ENCODE results near the gene PSMB3.

DNA sequence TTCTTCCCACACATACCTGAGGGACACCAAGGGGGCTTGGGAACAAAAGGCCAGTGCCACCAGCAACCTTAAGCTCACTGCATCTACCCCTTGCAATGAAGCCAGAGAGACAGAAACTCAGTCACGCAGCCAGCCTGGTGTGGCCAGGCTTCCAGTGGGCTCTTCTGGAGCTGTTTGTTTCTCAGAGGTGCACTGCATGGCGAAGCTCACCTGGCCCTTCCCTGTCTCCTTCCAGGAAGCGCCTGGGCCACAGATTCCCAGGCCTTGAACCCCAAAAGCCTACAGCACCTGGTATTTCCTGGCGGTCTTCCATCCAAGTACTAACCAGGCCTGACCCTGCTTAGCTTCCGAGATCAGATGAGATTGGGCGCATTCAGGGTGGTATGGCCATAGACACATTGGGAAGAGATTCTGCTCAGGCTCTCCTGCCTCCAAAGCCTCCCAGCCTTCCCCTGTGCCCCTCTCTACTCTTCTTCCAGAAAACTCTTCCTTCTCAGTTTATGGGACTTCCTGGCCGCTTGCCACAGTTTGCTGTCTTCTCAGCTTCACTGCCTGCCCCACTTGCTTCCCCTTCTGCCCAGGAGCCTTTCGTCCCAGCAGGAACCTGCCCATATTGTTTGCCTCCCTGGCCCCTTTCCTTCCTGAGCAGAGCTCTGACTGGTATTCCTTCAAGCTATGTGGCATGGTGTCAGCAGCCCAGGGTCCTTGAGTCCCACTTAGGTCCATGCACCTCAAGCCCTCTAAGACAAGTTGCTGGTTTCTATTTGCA is 20.8 kb upstream of the PSMB3 start:
- TF ChIP-seq POLR2A (IDR thresholded peaks at IDR 0.05; ENCODE audit: low read length): no peak
- no peak for TF ChIP-seq GATA1 (IDR thresholded peaks at IDR 0.05; ENCODE audit: low read depth, low read length)
